Activated CD4-positive, alpha-beta T cell treated with anti-CD3 and anti-CD28 coated beads, Interleukin-2, amount 10 ng/mL, durations not matched to agents 7 days and 5 days (primary cell): ENCODE measurements around the gene ASCC1. TPM values are rescaled to one million over a fixed set of nuclear protein-coding genes. Genes with fewer than 3 reads are reported as not detected.
A peak's percentile ranks its signal among the peaks of the same experiment; 100 is the strongest.
"Not testable (repeated sequence)": the region's sequence is repeated elsewhere in the genome, so short reads cannot be mapped to it uniquely, and the experiment has no call there.

Experiments
- CTCF ChIA-PET: fragments of 350-600 bp; sonication (Branson Sonifier 250); formaldehyde crosslinking; loops from one replicate; lab custom pipeline; 2021; ENCODE audit warnings: antibody characterized with exemption; lab: Charles Lee
- POLR2A ChIA-PET: fragments of 350-600 bp; sonication (Branson Sonifier 250); formaldehyde crosslinking; loops from one replicate; lab custom pipeline; 2021; ENCODE audit warnings: antibody characterized with exemption; lab: Charles Lee
- DNase-seq: peaks from one replicate; pipeline ENCODE4 v3.0.0-alpha.2; 2020
- H3K27ac Mint-ChIP-seq: one replicate; pipeline ENCODE4 v1.8.0; 2021; ENCODE audit warnings: mild to moderate bottlenecking, moderate library complexity, mixed read lengths
- H3K27me3 Mint-ChIP-seq: one replicate; pipeline ENCODE4 v1.8.0; 2021; ENCODE audit warnings: mixed read lengths
- H3K36me3 Mint-ChIP-seq: one replicate; pipeline ENCODE4 v1.8.0; 2021; ENCODE audit warnings: low read depth, mixed read lengths
- H3K4me1 Mint-ChIP-seq: one replicate; pipeline ENCODE4 v1.8.0; 2021; ENCODE audit warnings: mixed read lengths
- H3K4me3 Mint-ChIP-seq: one replicate; pipeline ENCODE4 v1.8.0; 2021; ENCODE audit warnings: mild to moderate bottlenecking, moderate library complexity, mixed read lengths
- H3K9me3 Mint-ChIP-seq: one replicate; pipeline ENCODE4 v1.8.0; 2021; ENCODE audit warnings: mixed read lengths
- total RNA-seq, 2 experiments: library from RNA; stranded (reverse); gene quantifications; one replicate each; pipeline ENCODE4 v1.2.3, GENCODE V29; 2021

The ASCC1 gene
- total RNA-seq, 2 experiments from 2014 or later: 24.8 to 35.6 TPM

GRCh38 chr10:72108830-72109635 is 107.0 kb downstream of the ASCC1 start:
- POLR2A ChIA-PET: interaction anchor here (1.2 kb wide), 1 partner anchor 20 kb away, joined by 4 read pairs; no protein-coding TSS in a partner anchor
- Mint-ChIP-seq H3K4me1 (peaks cover 68% of the 10 kb centered on the region), H3K36me3 (peaks cover 18% of the 10 kb centered on the region), H3K9me3 (no peaks in the 10 kb centered on the region), H3K27ac (peak overlapping the region; percentile 90), H3K27me3 (no peaks in the 10 kb centered on the region), H3K4me3 (peak overlapping the region; percentile 45)
- no peak for DNase-seq
- CTCF ChIA-PET: interaction anchor here (1.0 to 2.2 kb wide), 5 partner anchors 7 to 228 kb away, joined by 3 to 8 read pairs (median 4); no protein-coding TSS in a partner anchor

DNA sequence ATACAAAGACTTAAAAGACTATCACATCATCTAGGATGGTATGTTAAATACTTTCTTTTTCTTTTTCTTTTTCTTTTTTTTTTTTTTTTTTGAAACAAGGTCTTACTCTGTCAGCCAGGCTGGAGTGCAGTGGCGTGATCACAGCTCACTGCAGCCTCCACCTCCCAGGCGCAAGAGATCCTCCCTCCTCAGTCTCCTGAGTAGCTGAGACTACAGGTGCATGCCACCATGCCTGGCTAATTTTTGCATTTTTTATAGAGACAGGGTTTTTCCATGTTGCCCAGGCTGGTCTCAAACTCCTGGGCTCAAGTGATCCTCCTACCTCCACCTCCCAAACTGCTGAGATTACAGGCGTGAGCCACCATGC is 108.1 kb downstream of the ASCC1 start:
- peaks cover 25% of the 10 kb centered on the region for H3K36me3 Mint-ChIP-seq
- POLR2A ChIA-PET: interaction anchor here (1.2 kb wide), 1 partner anchor 19 kb away, joined by 4 read pairs; no protein-coding TSS in a partner anchor
- CTCF ChIA-PET: interaction anchor here (0.6 to 2.2 kb wide), 6 partner anchors 8 to 306 kb away, joined by 3 to 8 read pairs (median 4); no protein-coding TSS in a partner anchor

DNA sequence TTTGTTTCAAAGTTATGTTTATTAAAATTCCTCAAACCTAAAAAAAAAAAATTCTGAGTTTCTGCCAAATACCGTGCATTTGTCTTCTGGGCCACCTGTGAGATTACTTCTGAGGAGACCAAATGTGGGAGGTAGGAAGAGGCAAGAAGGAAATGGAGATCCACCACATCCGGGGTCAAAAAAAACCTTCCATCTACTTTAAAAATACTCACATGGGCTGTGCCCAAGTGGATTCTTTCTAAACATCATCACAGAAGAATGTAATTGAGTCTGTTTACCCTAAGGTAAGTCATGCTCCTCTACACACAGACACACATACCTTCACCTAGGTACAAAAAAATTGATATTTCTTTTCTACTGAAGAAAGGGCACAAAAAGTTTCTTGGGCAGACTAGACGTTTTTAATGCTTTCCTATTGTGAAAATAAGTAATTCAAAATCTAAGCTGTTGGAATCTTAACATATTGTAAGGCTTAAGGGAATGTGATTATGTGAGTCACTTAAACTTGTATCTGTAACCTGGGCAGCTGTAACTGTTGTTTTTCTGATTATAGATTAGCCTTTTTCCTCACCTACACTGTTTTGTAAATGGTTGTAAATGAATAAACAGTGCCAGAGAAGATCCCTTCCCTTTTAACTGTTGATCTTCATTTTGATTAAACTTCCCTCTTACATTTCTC is 108.6 kb downstream of the ASCC1 start:
- POLR2A ChIA-PET: interaction anchor here (1.2 kb wide), 1 partner anchor 19 kb away, joined by 4 read pairs; no protein-coding TSS in a partner anchor
- Mint-ChIP-seq H3K4me1 (peaks cover 74% of the 10 kb centered on the region), H3K9me3 (no peaks in the 10 kb centered on the region), H3K27ac (peak overlapping the region; percentile 90), H3K4me3 (peak overlapping the region; percentile 73), H3K27me3 (no peaks in the 10 kb centered on the region), H3K36me3 (peaks cover 30% of the 10 kb centered on the region)
- CTCF ChIA-PET: interaction anchor here (1.0 to 2.2 kb wide), 4 partner anchors 9 to 229 kb away, joined by 3 to 8 read pairs (median 4); no protein-coding TSS in a partner anchor
- peak; percentile 62 for DNase-seq

More for the DNA sequence above, 108.1 kb downstream of the ASCC1 start:
- Mint-ChIP-seq H3K4me1 (peaks cover 73% of the 10 kb centered on the region), H3K27ac (peak overlapping the region; percentile 90), H3K4me3 (peak overlapping the region; percentile 73)
- not testable (repeated sequence) for H3K27me3 Mint-ChIP-seq, H3K9me3 Mint-ChIP-seq, DNase-seq

GRCh38 chr10:72106896-72107295 is 109.2 kb downstream of the ASCC1 start:
- peak overlapping the region; percentile 73 for H3K4me3 Mint-ChIP-seq
- H3K27ac Mint-ChIP-seq: peak overlapping the region; percentile 90
- CTCF ChIA-PET: interaction anchor here (0.6 kb wide), 1 partner anchor 17 kb away, joined by 3 read pairs; no protein-coding TSS in a partner anchor
- POLR2A ChIA-PET: no interaction called here
- H3K36me3 Mint-ChIP-seq: peaks cover 31% of the 10 kb centered on the region
- H3K4me1 Mint-ChIP-seq: peaks cover 77% of the 10 kb centered on the region
- no peaks in the 10 kb centered on the region for H3K9me3 Mint-ChIP-seq
- DNase-seq: no peak
- no peaks in the 10 kb centered on the region for H3K27me3 Mint-ChIP-seq

DNA sequence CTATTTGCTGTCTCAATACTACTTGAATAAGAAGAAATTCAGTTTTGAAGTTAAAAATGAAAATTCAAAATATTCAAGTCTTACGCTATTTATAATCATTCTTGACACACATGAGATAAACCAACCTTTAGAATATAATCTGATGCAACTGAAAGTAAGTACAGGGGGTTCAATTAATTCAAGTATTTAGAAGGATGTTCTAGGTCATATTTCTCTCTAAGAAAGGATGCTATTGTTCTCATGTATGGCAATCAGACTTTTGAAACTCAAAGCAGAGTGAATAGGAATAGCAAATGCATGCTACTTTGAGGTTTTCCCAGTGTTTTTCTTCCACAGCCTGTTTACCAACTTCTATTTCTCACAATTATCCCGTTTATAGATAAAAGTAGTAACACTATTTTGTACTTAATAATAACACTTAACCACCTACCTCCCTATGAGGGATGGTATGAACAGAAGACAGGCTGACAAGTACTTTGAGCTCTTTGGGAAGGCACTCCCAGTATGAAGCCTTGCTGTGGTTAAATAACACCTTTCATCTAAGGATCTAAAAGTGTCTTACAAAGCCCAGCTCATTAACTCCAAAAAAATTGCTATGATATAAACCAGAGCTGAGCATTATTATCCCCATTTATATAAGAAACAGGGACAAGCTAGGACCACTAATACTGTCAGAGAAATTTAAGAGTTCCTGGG is 109.8 kb downstream of the ASCC1 start:
- Mint-ChIP-seq H3K27ac (peak overlapping the region; percentile 90), H3K27me3 (no peaks in the 10 kb centered on the region), H3K36me3 (peaks cover 37% of the 10 kb centered on the region), H3K4me3 (peak overlapping the region; percentile 73), H3K9me3 (no peaks in the 10 kb centered on the region), H3K4me1 (peaks cover 83% of the 10 kb centered on the region)
- no peak for DNase-seq
- CTCF ChIA-PET: interaction anchor here (0.6 kb wide), 1 partner anchor 18 kb away, joined by 3 read pairs; no protein-coding TSS in a partner anchor
- POLR2A ChIA-PET: no interaction called here

- Mint-ChIP-seq H3K27ac (peak overlapping the region; percentile 10), H3K36me3 (peaks cover 40% of the 10 kb centered on the region), H3K27me3 (no peaks in the 10 kb centered on the region), H3K9me3 (no peaks in the 10 kb centered on the region), H3K4me3 (no peak overlapping the region), H3K4me1 (peaks cover 82% of the 10 kb centered on the region)
- POLR2A ChIA-PET: no interaction called here
- CTCF ChIA-PET: no interaction called here
- no peak for DNase-seq
Observed at GRCh38 chr10:72105710-72106109, 110.4 kb downstream of the ASCC1 start.

DNA sequence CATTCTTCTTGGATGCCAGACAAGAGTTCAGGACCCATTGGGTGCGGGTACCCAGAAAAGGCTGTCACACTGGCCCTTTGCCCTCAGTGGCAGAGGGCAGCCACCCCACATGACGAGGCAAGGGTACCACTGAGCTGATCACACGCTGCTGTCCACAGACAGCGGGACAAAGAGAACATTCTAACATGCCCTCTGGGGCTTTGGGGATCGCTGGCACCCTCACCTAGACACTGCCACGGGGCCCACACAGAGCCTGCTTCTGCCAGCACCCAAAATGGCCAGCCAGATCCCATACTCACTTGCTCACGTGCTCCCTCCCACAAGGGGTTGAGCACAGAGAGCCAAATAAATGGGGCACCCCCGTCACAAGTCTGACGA is 111.0 kb downstream of the ASCC1 start:
- ChIA-PET CTCF (interaction anchor here (1.5 kb wide), 1 partner anchor 12 kb away, joined by 5 read pairs; no protein-coding TSS in a partner anchor), POLR2A (no interaction called here)
- Mint-ChIP-seq H3K36me3 (peaks cover 40% of the 10 kb centered on the region), H3K27ac (no peak overlapping the region), H3K4me3 (no peak overlapping the region), H3K9me3 (no peaks in the 10 kb centered on the region), H3K27me3 (no peaks in the 10 kb centered on the region), H3K4me1 (peaks cover 79% of the 10 kb centered on the region)
- DNase-seq: no peak

DNA sequence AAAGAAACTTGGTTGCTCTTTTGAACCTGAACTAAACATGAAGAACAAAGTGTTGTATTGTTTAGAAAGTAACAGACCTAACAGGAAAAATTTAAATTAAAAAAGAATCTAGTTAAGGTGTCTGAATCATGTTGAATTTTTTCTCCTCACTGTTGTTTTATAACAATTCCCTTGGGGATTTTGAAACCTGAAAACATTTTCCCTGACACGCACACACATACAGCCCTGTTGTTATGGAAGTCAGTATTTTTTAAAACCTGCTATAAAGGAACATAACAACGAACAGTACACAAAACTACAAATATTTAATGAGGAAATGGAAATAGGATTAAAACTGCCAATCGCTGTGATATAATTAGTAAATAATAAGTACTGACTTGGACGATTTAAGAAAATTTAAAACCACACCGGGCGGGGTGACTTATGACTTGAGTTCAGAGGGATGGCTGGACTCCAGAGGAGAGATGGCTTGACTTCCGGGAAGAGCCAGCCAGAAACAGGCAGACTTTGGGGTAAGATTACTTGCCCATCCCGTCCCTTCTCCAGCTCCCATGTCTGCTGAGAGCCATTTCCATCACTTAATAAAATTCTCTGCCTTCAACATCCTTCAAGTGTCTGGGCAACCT is 111.5 kb downstream of the ASCC1 start:
- CTCF ChIA-PET: interaction anchor here (1.5 kb wide), 1 partner anchor 11 kb away, joined by 5 read pairs; no protein-coding TSS in a partner anchor
- Mint-ChIP-seq H3K27me3 (no peaks in the 10 kb centered on the region), H3K27ac (no peak overlapping the region), H3K4me3 (no peak overlapping the region), H3K36me3 (peaks cover 41% of the 10 kb centered on the region), H3K4me1 (peaks cover 74% of the 10 kb centered on the region), H3K9me3 (no peaks in the 10 kb centered on the region)
- DNase-seq: no peak
- POLR2A ChIA-PET: no interaction called here

DNA sequence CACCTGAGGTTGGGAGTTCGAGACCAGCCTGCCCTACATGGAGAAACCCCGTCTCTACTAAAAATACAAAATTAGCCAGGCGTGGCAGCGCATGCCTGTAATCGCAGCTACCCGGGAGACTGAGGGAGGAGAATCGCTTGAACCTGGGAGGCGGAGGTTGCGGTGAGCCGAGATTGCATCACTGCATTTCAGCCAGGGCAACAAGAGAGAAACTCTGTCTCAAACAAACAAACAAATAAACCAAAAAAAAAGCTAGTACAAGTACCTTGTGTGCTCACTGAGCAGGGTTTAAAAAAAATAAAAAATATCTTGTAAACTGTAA is 116.5 kb downstream of the ASCC1 start:
- ChIA-PET CTCF (interaction anchor here (1.9 kb wide), 1 partner anchor 11 kb away, joined by 5 read pairs; the partner anchor contains the start of gene SPOCK2), POLR2A (no interaction called here)
- Mint-ChIP-seq H3K4me3 (no peak overlapping the region), H3K27ac (no peak overlapping the region), H3K4me1 (peaks cover 55% of the 10 kb centered on the region), H3K36me3 (peaks cover 58% of the 10 kb centered on the region), H3K27me3 (no peaks in the 10 kb centered on the region), H3K9me3 (no peaks in the 10 kb centered on the region)
- no peak for DNase-seq

DNA sequence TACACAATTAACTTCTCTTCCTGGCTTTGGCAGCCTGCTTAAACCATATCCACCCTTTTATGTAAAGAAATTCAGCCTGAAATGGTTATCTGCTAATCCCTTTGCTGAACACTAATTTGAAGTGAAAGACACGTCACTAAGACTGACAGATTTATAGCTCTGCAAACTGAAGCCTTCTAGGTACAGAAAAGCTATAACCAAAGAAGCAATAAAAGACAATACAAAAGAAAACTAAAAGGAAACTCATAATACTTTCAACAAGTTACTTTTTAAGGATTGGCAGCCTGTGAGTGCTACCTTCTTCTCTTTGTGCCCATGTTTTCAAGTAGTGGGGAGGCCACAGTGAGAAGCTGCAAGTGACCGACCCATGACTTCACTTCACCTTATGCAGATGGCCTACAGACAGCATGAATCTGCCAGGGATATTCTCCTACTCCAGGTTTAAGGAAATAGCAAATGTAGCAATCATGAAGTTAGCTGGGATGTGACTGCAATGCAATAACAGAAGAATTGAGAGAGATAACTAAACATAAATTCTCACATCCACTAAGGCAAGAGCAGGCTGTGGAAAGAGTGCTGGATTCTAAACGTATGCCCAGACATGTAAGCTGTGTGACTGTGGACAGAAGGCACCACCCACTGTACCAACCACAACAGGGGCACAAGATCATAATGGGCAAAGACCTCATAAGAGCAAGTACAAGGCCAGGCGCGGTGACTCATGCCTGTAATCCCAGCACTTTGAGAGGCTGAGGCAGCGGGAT is 117.1 kb downstream of the ASCC1 start:
- POLR2A ChIA-PET: no interaction called here

DNA sequence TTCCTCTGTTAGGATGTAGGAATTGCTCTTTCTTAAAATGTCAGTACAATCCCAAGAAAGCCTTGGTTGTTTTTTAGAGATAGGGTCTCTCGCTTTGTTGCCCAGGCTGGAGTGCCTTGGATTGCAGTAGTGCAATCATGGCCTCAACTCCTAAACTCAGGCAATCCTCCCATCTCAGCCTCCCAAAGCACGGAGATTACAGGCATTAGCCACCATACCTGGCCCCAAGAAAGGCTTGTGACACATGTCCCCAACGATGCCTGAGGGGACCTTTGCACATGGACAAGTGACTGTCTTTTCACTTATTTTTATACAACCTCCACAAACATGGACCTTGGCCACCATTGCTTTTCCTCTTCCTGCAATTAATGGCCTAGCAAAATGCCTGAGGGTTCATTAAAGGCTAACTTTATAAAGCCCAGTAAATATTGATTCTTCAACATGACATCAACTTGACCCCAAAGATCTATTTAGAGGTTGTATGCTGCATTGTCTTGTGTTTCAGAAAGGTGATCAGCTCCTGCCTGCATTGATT is 117.7 kb downstream of the ASCC1 start:
- Mint-ChIP-seq H3K4me1 (peaks cover 52% of the 10 kb centered on the region), H3K4me3 (no peak overlapping the region), H3K27me3 (no peaks in the 10 kb centered on the region), H3K36me3 (peaks cover 56% of the 10 kb centered on the region), H3K27ac (no peak overlapping the region), H3K9me3 (no peaks in the 10 kb centered on the region)
- ChIA-PET CTCF (interaction anchor here (0.8 to 1.5 kb wide), 2 partner anchors 10 to 15 kb away, joined by 3 read pairs; no protein-coding TSS in a partner anchor), POLR2A (no interaction called here)
- DNase-seq: no peak

More for the DNA sequence above, 117.1 kb downstream of the ASCC1 start:
- Mint-ChIP-seq H3K27ac (no peak overlapping the region), H3K4me1 (peaks cover 56% of the 10 kb centered on the region), H3K27me3 (no peaks in the 10 kb centered on the region), H3K9me3 (no peaks in the 10 kb centered on the region), H3K36me3 (peaks cover 60% of the 10 kb centered on the region), H3K4me3 (no peak overlapping the region)
- CTCF ChIA-PET: interaction anchor here (0.8 to 1.9 kb wide), 2 partner anchors 9 to 11 kb away, joined by 3 to 5 read pairs; partner anchors contain the start of gene SPOCK2
- DNase-seq: no peak
